ENCODE data around the gene LGR6.

LGR6 gene

GRCh38 chr1:202247104-202247503 is 53.5 kb downstream of the LGR6 start:
- Histone ChIP-seq H3K9me3 (ENCODE audit: control insufficient read depth, low read length) (no peaks in the 10 kb centered on the region), H3K36me3 (ENCODE audit: control insufficient read depth, insufficient read depth, low read length) (no peaks in the 10 kb centered on the region), H3K4me3 (ENCODE audit: low read depth, low read length) (no peak overlapping the region), H3K79me2 (no peaks in the 10 kb centered on the region), H2AFZ (no peak overlapping the region), H3K27me3 (ENCODE audit: control insufficient read depth, insufficient read depth, low read length) (no peaks in the 10 kb centered on the region), H3K4me1 (no peaks in the 10 kb centered on the region), H3K27ac (no peak overlapping the region), H3K9ac (no peak overlapping the region), H3K4me2 (ENCODE audit: low read length) (no peak overlapping the region)
- no peak for TF ChIP-seq CTCF (IDR thresholded peaks at IDR 0.05)

- no peaks in the 10 kb centered on the region for H3K36me3 ChIP-seq (ENCODE audit: control insufficient read depth, insufficient read depth, low read length)
- no peak for TF ChIP-seq CTCF (IDR thresholded peaks at IDR 0.05)
- H2AFZ ChIP-seq, result no peak overlapping the region
- H3K27me3 ChIP-seq (ENCODE audit: control insufficient read depth, insufficient read depth, low read length), result no peaks in the 10 kb centered on the region
- no peaks in the 10 kb centered on the region for H3K9me3 ChIP-seq (ENCODE audit: control insufficient read depth, low read length)
- no peak overlapping the region for H3K9ac ChIP-seq
- H3K4me1 ChIP-seq, result no peaks in the 10 kb centered on the region
- no peak overlapping the region for H3K27ac ChIP-seq
- H3K4me2 ChIP-seq (ENCODE audit: low read length), result no peak overlapping the region
- no peak overlapping the region for H3K4me3 ChIP-seq (ENCODE audit: low read depth, low read length)
- H3K79me2 ChIP-seq, result no peaks in the 10 kb centered on the region
These were observed 54.5 kb downstream of the LGR6 start for GRCh38 chr1:202247837-202248795.

GRCh38 chr1:202248861-202249260 is 55.3 kb downstream of the LGR6 start:
- H2AFZ ChIP-seq, result no peak overlapping the region
- no peak overlapping the region for H3K9ac ChIP-seq
- H3K79me2 ChIP-seq, result no peaks in the 10 kb centered on the region
- H3K27me3 ChIP-seq (ENCODE audit: control insufficient read depth, insufficient read depth, low read length), result no peaks in the 10 kb centered on the region
- H3K4me3 ChIP-seq (ENCODE audit: low read depth, low read length), result no peak overlapping the region
- no peaks in the 10 kb centered on the region for H3K4me1 ChIP-seq
- H3K9me3 ChIP-seq (ENCODE audit: control insufficient read depth, low read length), result no peaks in the 10 kb centered on the region
- no peak overlapping the region for H3K27ac ChIP-seq
- no peaks in the 10 kb centered on the region for H3K36me3 ChIP-seq (ENCODE audit: control insufficient read depth, insufficient read depth, low read length)
- no peak overlapping the region for H3K4me2 ChIP-seq (ENCODE audit: low read length)
- TF ChIP-seq CTCF (IDR thresholded peaks at IDR 0.05), result no peak

GRCh38 chr1:202249436-202249835 is 55.8 kb downstream of the LGR6 start:
- TF ChIP-seq CTCF (IDR thresholded peaks at IDR 0.05), result no peak
- H3K79me2 ChIP-seq, result no peaks in the 10 kb centered on the region

GRCh38 chr1:202249846-202250245 is 56.2 kb downstream of the LGR6 start:
- no peak overlapping the region for H3K9ac ChIP-seq
- H3K36me3 ChIP-seq (ENCODE audit: control insufficient read depth, insufficient read depth, low read length), result no peaks in the 10 kb centered on the region
- H3K4me2 ChIP-seq (ENCODE audit: low read length), result no peak overlapping the region
- H3K9me3 ChIP-seq (ENCODE audit: control insufficient read depth, low read length), result no peaks in the 10 kb centered on the region
- H3K79me2 ChIP-seq, result no peaks in the 10 kb centered on the region
- H3K27ac ChIP-seq, result no peak overlapping the region
- no peak overlapping the region for H2AFZ ChIP-seq
- H3K4me3 ChIP-seq (ENCODE audit: low read depth, low read length), result no peak overlapping the region
- no peaks in the 10 kb centered on the region for H3K4me1 ChIP-seq
- no peaks in the 10 kb centered on the region for H3K27me3 ChIP-seq (ENCODE audit: control insufficient read depth, insufficient read depth, low read length)
- TF ChIP-seq CTCF (IDR thresholded peaks at IDR 0.05), result no peak

More at GRCh38 chr1:202249436-202249835, 55.8 kb downstream of the LGR6 start:
- Histone ChIP-seq H3K4me1 (no peaks in the 10 kb centered on the region), H3K9ac (no peak overlapping the region), H3K4me3 (ENCODE audit: low read depth, low read length) (no peak overlapping the region), H2AFZ (no peak overlapping the region), H3K9me3 (ENCODE audit: control insufficient read depth, low read length) (no peaks in the 10 kb centered on the region), H3K27ac (no peak overlapping the region), H3K36me3 (ENCODE audit: control insufficient read depth, insufficient read depth, low read length) (no peaks in the 10 kb centered on the region), H3K27me3 (ENCODE audit: control insufficient read depth, insufficient read depth, low read length) (no peaks in the 10 kb centered on the region), H3K4me2 (ENCODE audit: low read length) (no peak overlapping the region)
